ENCODE data around the gene EIF4A3. TPM values are rescaled to one million over a fixed set of nuclear protein-coding genes. Genes with fewer than 3 reads are reported as not detected.

Gene EIF4A3
- polyA plus RNA-seq, 2 of the 4 experiments (the other 2 are of a cell fraction) = 181 to 189 TPM

- TF ChIP-seq REST (IDR thresholded peaks at IDR 0.05) (no peak), HES2 (IDR thresholded peaks at IDR 0.05) (no peak), JUN (IDR thresholded peaks at IDR 0.05) (no peak), CEBPB (IDR thresholded peaks at IDR 0.05) (no peak), EP300 (IDR thresholded peaks at IDR 0.05) (no peak), MAFK (IDR thresholded peaks at IDR 0.05; ENCODE audit: partially characterized antibody) (no peak), TP53 (CRISPR knock-in tag; IDR thresholded peaks at IDR 0.05) (no peak), NFE2L2 (conservative IDR thresholded peaks at IDR 0.05; ENCODE audit: low read length) (no peak)
Observed at GRCh38 chr17:80107231-80108021, 39.5 kb downstream of the EIF4A3 start (continued).

GRCh38 chr17:80106751-80107150 is 40.2 kb downstream of the EIF4A3 start:
- POLR2A ChIA-PET = no interaction called here

GRCh38 chr17:80106176-80106575 is 40.8 kb downstream of the EIF4A3 start:
- ATAC-seq = no peak
- CTCF ChIA-PET = interaction anchor here (0.5 to 1.6 kb wide), 5 partner anchors 24 to 147 kb away, joined by 3 to 9 read pairs (median 5); no protein-coding TSS in a partner anchor
- 86% methylated on average over 10 of the region's 10 CpGs for WGBS (ENCODE audit: missing lambda C conversion rate)
- TF ChIP-seq ZC3H11A (IDR thresholded peaks at IDR 0.05) (no peak), JUN (IDR thresholded peaks at IDR 0.05) (no peak), POLR2AphosphoS2 (conservative IDR thresholded peaks at IDR 0.05; ENCODE audit: low read length) (no peak), SREBF2 (IDR thresholded peaks at IDR 0.05) (no peak), KDM1A (IDR thresholded peaks at IDR 0.05; ENCODE audit: low read depth) (no peak), PHF8 (IDR thresholded peaks at IDR 0.05; ENCODE audit: borderline replicate concordance, low read depth) (no peak), HOXB13 (CRISPR knock-in tag; IDR thresholded peaks at IDR 0.05; ENCODE audit: low read depth) (no peak), TFCP2L1 (CRISPR knock-in tag; IDR thresholded peaks at IDR 0.05) (no peak), TP53 (CRISPR knock-in tag; IDR thresholded peaks at IDR 0.05) (no peak), ZSCAN20 (CRISPR knock-in tag; IDR thresholded peaks at IDR 0.05) (no peak), RNF2 (IDR thresholded peaks at IDR 0.05; ENCODE audit: borderline replicate concordance, low read depth) (no peak), CTCF (IDR thresholded peaks at IDR 0.05) (no peak), BCL3 (IDR thresholded peaks at IDR 0.05) (no peak)

More at GRCh38 chr17:80106751-80107150, 40.2 kb downstream of the EIF4A3 start:
- no peak for TF ChIP-seq ATOH8 (CRISPR knock-in tag; IDR thresholded peaks at IDR 0.05; ENCODE audit: low read depth)
- no peak for TF ChIP-seq HES2 (IDR thresholded peaks at IDR 0.05)
- TF ChIP-seq NR3C1 (IDR thresholded peaks at IDR 0.05) = no peak
- no peak for TF ChIP-seq TFCP2L1 (CRISPR knock-in tag; IDR thresholded peaks at IDR 0.05)
- TF ChIP-seq ZC3H11A (IDR thresholded peaks at IDR 0.05) = no peak
- TF ChIP-seq MAFK (IDR thresholded peaks at IDR 0.05; ENCODE audit: partially characterized antibody) = no peak
- no peak for TF ChIP-seq ZSCAN20 (CRISPR knock-in tag; IDR thresholded peaks at IDR 0.05)
- no peak for TF ChIP-seq CBX2 (IDR thresholded peaks at IDR 0.05; ENCODE audit: borderline replicate concordance, low read depth)
- no peak for TF ChIP-seq ESRRA (IDR thresholded peaks at IDR 0.05; ENCODE audit: borderline replicate concordance, low read length)
- TF ChIP-seq MAX (IDR thresholded peaks at IDR 0.05) = no peak
- no peak for TF ChIP-seq RAD21 (conservative IDR thresholded peaks at IDR 0.05 in 1 of 2, IDR thresholded peaks at IDR 0.05 in 1 of 2)
- TF ChIP-seq RFX5 (IDR thresholded peaks at IDR 0.05) = no peak
- H3K4me3 ChIP-seq = no peak overlapping the region
- FAIRE-seq (no peak), DNase-seq (ENCODE audit: low read depth in 1 of 2, low spot score in 1 of 2) (no peak), ATAC-seq (no peak)
- H3K4me1 ChIP-seq = peaks cover 7% of the 10 kb centered on the region
- CTCF ChIA-PET = interaction anchor here (0.5 to 1.6 kb wide), 6 partner anchors 11 to 147 kb away, joined by 3 to 9 read pairs (median 4); no protein-coding TSS in a partner anchor
- H3K4me2 ChIP-seq = no peak overlapping the region
- 88% methylated on average over 12 of the region's 12 CpGs for WGBS (ENCODE audit: missing lambda C conversion rate)
- no peak overlapping the region for H3K27ac ChIP-seq
- H3K9me3 ChIP-seq = no peaks in the 10 kb centered on the region

More at GRCh38 chr17:80106176-80106575, 40.8 kb downstream of the EIF4A3 start:
- Histone ChIP-seq H3K4me3 (no peak overlapping the region), H3K4me2 (no peak overlapping the region), H3K9me3 (no peaks in the 10 kb centered on the region), H3K27ac (no peak overlapping the region), H3K4me1 (peaks cover 7% of the 10 kb centered on the region)
- DNase-seq (ENCODE audit: low read depth in 1 of 2, low spot score in 1 of 2) (no peak), FAIRE-seq (no peak)
- POLR2A ChIA-PET = no interaction called here
